ENCODE data around the gene PLA2G6.

PLA2G6 gene

GRCh38 chr22:38226853-38227649 is 45.4 kb upstream of the PLA2G6 start:
- no peak for DNase-seq (ENCODE audit: low read depth in 2 of 2)
- TF ChIP-seq CTCF (IDR thresholded peaks at IDR 0.05; ENCODE audit: low read depth, low read length) = no peak
- H3K4me3 ChIP-seq (replicated peaks in 1 of 2; ENCODE audit: low read depth in 2 of 2, low read length in 2 of 2) = no peak overlapping the region

- no peak for DNase-seq (ENCODE audit: low read depth in 2 of 2)
- no peak for TF ChIP-seq CTCF (IDR thresholded peaks at IDR 0.05; ENCODE audit: low read depth, low read length)
- no peak overlapping the region for H3K4me3 ChIP-seq (replicated peaks in 1 of 2; ENCODE audit: low read depth in 2 of 2, low read length in 2 of 2)
Observed at GRCh38 chr22:38223289-38223960, 41.8 kb upstream of the PLA2G6 start.

GRCh38 chr22:38222797-38223119 is 41.1 kb upstream of the PLA2G6 start:
- TF ChIP-seq CTCF (IDR thresholded peaks at IDR 0.05; ENCODE audit: low read depth, low read length) = no peak
- no peak overlapping the region for H3K4me3 ChIP-seq (replicated peaks in 1 of 2; ENCODE audit: low read depth in 2 of 2, low read length in 2 of 2)
- no peak for DNase-seq (ENCODE audit: low read depth in 2 of 2)

GRCh38 chr22:38221908-38222796 is 40.5 kb upstream of the PLA2G6 start:
- TF ChIP-seq CTCF (IDR thresholded peaks at IDR 0.05; ENCODE audit: low read depth, low read length) = no peak
- no peak overlapping the region for H3K4me3 ChIP-seq (replicated peaks in 1 of 2; ENCODE audit: low read depth in 2 of 2, low read length in 2 of 2)
- DNase-seq (ENCODE audit: low read depth in 2 of 2) = no peak

- TF ChIP-seq CTCF (IDR thresholded peaks at IDR 0.05; ENCODE audit: low read depth, low read length) = no peak
- H3K4me3 ChIP-seq (replicated peaks in 1 of 2; ENCODE audit: low read depth in 2 of 2, low read length in 2 of 2) = no peak overlapping the region
- no peak for DNase-seq (ENCODE audit: low read depth in 2 of 2)
Observed at GRCh38 chr22:38221407-38221806, 39.8 kb upstream of the PLA2G6 start.

GRCh38 chr22:38220653-38221386 is 39.2 kb upstream of the PLA2G6 start:
- H3K4me3 ChIP-seq (replicated peaks in 1 of 2; ENCODE audit: low read depth in 2 of 2, low read length in 2 of 2) = no peak overlapping the region
- no peak for TF ChIP-seq CTCF (IDR thresholded peaks at IDR 0.05; ENCODE audit: low read depth, low read length)
- DNase-seq (ENCODE audit: low read depth in 2 of 2) = no peak

Measured in cardiac fibroblast (primary cell).